ENCODE results near the gene MROH8.

The MROH8 gene

GRCh38 chr20:37209193-37209592 lies 29.8 kb upstream of the MROH8 start:
- no peak overlapping the region for H3K4me3 ChIP-seq (ENCODE audit: low read depth, low read length)
- TF ChIP-seq CTCF (IDR thresholded peaks at IDR 0.05; ENCODE audit: insufficient read depth, low read length, missing control alignments), result no peak
- ChIA-PET CTCF (interaction anchor here (1.2 to 2.2 kb wide), 4 partner anchors 12 to 18 kb away, joined by 3 to 6 read pairs (median 4); no protein-coding TSS in a partner anchor), POLR2A (no interaction called here)
- DNase-seq (ENCODE audit: low read depth, low spot score), result no peak

- POLR2A ChIA-PET, result no interaction called here
These were observed 27.8 kb upstream of the MROH8 start for GRCh38 chr20:37207171-37207570.

GRCh38 chr20:37205794-37206193 lies 26.4 kb upstream of the MROH8 start:
- ChIA-PET POLR2A (no interaction called here), CTCF (interaction anchor here (0.7 to 7.5 kb wide), 5 partner anchors 9 to 328 kb away, joined by 3 to 102 read pairs (median 23); no protein-coding TSS in a partner anchor)
- no peak for TF ChIP-seq CTCF (IDR thresholded peaks at IDR 0.05; ENCODE audit: insufficient read depth, low read length, missing control alignments)
- no peak overlapping the region for H3K4me3 ChIP-seq (ENCODE audit: low read depth, low read length)
- DNase-seq (ENCODE audit: low read depth, low spot score), result no peak

More at GRCh38 chr20:37207171-37207570, 27.8 kb upstream of the MROH8 start:
- CTCF ChIA-PET, result no interaction called here
- no peak for TF ChIP-seq CTCF (IDR thresholded peaks at IDR 0.05; ENCODE audit: insufficient read depth, low read length, missing control alignments)
- no peak overlapping the region for H3K4me3 ChIP-seq (ENCODE audit: low read depth, low read length)
- no peak for DNase-seq (ENCODE audit: low read depth, low spot score)

DNA sequence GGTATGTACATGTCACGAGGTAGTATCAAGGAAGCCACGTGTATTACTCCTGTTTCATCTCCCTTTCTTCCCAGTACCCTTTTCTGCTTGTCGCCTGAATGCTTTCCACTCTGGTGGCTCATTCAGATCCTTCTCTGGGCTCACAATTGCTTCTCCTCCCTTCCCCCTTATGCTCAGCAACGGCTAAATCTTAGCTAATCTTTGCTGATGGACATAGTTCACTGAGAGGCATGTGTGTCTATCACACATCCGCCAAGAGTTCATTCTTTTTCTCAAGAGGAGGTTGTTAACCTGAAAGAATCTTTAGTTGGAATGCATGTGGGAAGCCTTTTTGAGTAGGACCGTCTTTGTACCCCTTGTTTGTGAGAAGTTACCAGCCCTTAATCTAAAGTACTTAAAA lies 25.8 kb upstream of the MROH8 start:
- no peak for DNase-seq (ENCODE audit: low read depth, low spot score)
- CTCF ChIA-PET, result interaction anchor here (0.9 to 7.5 kb wide), 6 partner anchors 9 to 330 kb away, joined by 3 to 102 read pairs (median 14); no protein-coding TSS in a partner anchor
- no peak for TF ChIP-seq CTCF (IDR thresholded peaks at IDR 0.05; ENCODE audit: insufficient read depth, low read length, missing control alignments)

DNA sequence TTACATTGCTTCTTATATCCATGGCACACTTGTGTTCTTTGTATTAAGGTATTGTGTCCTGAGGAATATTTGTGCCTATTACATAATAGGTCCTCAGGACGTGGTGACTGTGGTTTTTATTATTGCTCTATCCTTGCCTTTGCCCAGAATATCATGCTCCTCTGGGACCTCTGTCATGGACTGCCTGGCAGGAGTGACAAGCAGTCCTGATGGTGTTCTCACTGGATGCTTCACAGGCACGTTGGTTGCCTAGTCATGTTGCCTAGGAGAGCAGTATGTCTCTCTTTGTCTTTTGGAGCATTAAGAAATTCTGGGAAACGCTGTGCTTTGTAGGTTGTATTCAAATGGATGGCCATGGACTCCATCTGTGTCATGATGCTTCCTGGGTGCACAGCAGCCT lies 24.7 kb upstream of the MROH8 start:
- CTCF ChIA-PET, result interaction anchor here (0.9 to 7.5 kb wide), 7 partner anchors 9 to 331 kb away, joined by 3 to 102 read pairs (median 9); no protein-coding TSS in a partner anchor
- DNase-seq (ENCODE audit: low read depth, low spot score), result no peak
- POLR2A ChIA-PET, result no interaction called here

More for the DNA sequence above, 25.8 kb upstream of the MROH8 start:
- H3K4me3 ChIP-seq (ENCODE audit: low read depth, low read length), result no peak overlapping the region
- POLR2A ChIA-PET, result no interaction called here

More for the DNA sequence above, 24.7 kb upstream of the MROH8 start:
- no peak overlapping the region for H3K4me3 ChIP-seq (ENCODE audit: low read depth, low read length)
- no peak for TF ChIP-seq CTCF (IDR thresholded peaks at IDR 0.05; ENCODE audit: insufficient read depth, low read length, missing control alignments)

Measured in AG04449 (cell line).